Peyer's patch (tissue), 4 donors: Measurements from ENCODE around the gene KIF25. TPM values are rescaled to one million over a fixed set of nuclear protein-coding genes. Genes with fewer than 3 reads are reported as not detected.

Experiments
- DNase-seq, 3 donors: peaks; one replicate each; pipeline ENCODE4 v3.0.0-alpha.2; 2017 to 2019
- H3K27ac ChIP-seq, 4 donors: fragments of 200-600 bp; sonication (generic); one replicate each; pipeline ENCODE4 v1.5.1; 2016 to 2019
- H3K27me3 ChIP-seq, 2 donors: fragments of 200-600 bp; sonication (generic); one replicate each; pipeline ENCODE4 v1.5.1; 2019
- H3K36me3 ChIP-seq, 3 donors: fragments of 200-600 bp; sonication (generic); one replicate each; pipeline ENCODE4 v1.5.1; 2016 to 2019
- H3K4me1 ChIP-seq, 4 donors: fragments of 200-600 bp; sonication (generic); one replicate each; pipeline ENCODE4 v1.5.1; 2016 to 2019
- H3K4me3 ChIP-seq, 4 donors: fragments of 200-600 bp; sonication (generic); 1 replicate in 3 of 4; 2 replicates in 1 of 4; pipeline ENCODE4 v1.5.1; 2016 to 2019; ENCODE audit warnings: mild to moderate bottlenecking in 1 of 4
- H3K9me3 ChIP-seq, 4 donors: fragments of 200-600 bp; sonication (generic); one replicate each; pipeline ENCODE4 v1.5.1; 2016 to 2019; ENCODE audit warnings: mild to moderate bottlenecking in 1 of 4
- POLR2A ChIP-seq, 2 donors: fragments of 450-650 bp; IDR thresholded peaks; one replicate each; pipeline ENCODE4 v1.5.1; 2017; ENCODE audit warnings: antibody characterized with exemption in 2 of 2, mild to moderate bottlenecking in 2 of 2, moderate library complexity in 2 of 2
- total RNA-seq, 4 donors: library from RNA; depleted of rRNA; stranded (reverse); fragments of >200 nt; gene quantifications; one replicate each; pipeline ENCODE4 v1.1.0, GENCODE V29; 2016
- TF ChIP-seq, protein P1 (sequence below), 6 experiments: fragments of 450-650 bp in 4 of 6; fragments of 200-600 bp in 2 of 6; sonication (generic) in 1 of 6; IDR thresholded peaks; one replicate each; pipeline ENCODE4 v1.5.1; 2017 to 2019; ENCODE audit warnings: antibody characterized with exemption in 6 of 6, mild to moderate bottlenecking in 3 of 6, moderate library complexity in 1 of 6

Gene KIF25
- total RNA-seq, 4 donors from 2014 or later: not detected

DNA sequence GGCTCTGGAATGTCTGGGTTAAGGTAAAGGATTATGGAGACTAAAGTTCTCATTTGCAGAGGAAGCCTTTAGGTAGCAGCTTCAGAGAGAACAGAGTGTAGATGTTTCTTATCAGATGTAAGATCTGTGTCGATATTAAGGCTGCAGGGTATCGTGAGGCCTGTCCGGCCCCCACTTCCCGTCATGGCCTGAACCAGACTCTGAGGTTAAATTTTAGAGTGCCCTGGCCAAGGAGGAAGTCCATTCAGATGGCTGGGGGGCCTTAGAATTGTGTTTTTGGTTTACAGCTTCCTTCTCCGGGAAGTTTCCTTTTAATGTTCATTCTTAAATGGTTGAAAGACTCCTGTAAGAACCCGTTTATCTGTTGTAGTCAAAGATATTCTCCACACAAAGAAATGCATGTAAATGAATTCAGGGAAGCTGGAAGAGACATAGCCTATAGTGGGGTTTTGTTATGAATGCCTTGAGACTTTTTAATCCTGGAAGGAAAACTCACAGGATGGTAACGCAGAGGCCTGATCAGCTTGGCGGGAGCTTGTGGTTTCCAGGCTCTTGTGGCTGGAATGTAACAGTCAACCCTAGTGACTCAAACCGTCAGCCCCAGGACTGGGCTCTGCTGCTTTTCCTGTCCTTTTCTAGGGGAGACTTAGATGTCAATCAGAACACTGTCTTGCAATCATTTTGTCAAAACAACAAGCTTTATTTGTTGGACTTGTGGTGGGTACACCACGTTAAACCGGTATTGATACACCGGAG is 34.7 kb downstream of the KIF25 start:
- Histone ChIP-seq H3K36me3 (no peaks in the 10 kb centered on the region), H3K4me1 (no peaks in the 10 kb centered on the region), H3K9me3 (no peaks in the 10 kb centered on the region), H3K4me3 (no peak overlapping the region), H3K27ac (peak overlapping the region in 3 of 4 donors; percentile 12 to 54 (median 52)), H3K27me3 (no peaks in the 10 kb centered on the region)
- peak in 1 of 3 donors; percentile 44 for DNase-seq
- TF ChIP-seq, protein P1, sequence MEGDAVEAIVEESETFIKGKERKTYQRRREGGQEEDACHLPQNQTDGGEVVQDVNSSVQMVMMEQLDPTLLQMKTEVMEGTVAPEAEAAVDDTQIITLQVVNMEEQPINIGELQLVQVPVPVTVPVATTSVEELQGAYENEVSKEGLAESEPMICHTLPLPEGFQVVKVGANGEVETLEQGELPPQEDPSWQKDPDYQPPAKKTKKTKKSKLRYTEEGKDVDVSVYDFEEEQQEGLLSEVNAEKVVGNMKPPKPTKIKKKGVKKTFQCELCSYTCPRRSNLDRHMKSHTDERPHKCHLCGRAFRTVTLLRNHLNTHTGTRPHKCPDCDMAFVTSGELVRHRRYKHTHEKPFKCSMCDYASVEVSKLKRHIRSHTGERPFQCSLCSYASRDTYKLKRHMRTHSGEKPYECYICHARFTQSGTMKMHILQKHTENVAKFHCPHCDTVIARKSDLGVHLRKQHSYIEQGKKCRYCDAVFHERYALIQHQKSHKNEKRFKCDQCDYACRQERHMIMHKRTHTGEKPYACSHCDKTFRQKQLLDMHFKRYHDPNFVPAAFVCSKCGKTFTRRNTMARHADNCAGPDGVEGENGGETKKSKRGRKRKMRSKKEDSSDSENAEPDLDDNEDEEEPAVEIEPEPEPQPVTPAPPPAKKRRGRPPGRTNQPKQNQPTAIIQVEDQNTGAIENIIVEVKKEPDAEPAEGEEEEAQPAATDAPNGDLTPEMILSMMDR (IDR thresholded peaks at IDR 0.05): no peak
- TF ChIP-seq POLR2A (IDR thresholded peaks at IDR 0.05): no peak

DNA sequence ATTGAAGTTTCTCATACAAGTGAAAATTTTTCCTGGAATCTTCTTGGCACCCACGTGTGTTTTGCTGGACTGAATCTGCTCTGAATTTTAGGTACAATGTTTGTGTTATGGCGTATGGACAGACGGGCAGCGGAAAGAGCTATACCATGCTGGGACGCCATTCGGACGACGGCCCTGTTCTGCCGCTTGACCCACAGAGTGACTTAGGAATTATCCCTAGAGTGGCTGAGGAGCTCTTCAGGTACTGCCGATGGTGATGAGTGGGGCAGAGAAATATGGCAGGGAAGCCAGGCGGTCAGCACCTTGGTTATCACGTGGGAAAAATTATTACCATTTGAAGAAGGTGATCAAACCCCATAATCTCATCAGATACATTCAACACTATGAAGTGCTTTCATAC is 36.3 kb downstream of the KIF25 start:
- H3K4me3 ChIP-seq: no peak overlapping the region
- TF ChIP-seq, protein P1 (IDR thresholded peaks at IDR 0.05): no peak
- TF ChIP-seq POLR2A (IDR thresholded peaks at IDR 0.05): no peak
- DNase-seq: no peak
- no peaks in the 10 kb centered on the region for H3K27me3 ChIP-seq
- H3K27ac ChIP-seq: no peak overlapping the region
- no peaks in the 10 kb centered on the region for H3K36me3 ChIP-seq
- peaks cover 0 to 5% (median 0%) of the 10 kb centered on the region in 4 donors for H3K9me3 ChIP-seq
- H3K4me1 ChIP-seq: no peaks in the 10 kb centered on the region

DNA sequence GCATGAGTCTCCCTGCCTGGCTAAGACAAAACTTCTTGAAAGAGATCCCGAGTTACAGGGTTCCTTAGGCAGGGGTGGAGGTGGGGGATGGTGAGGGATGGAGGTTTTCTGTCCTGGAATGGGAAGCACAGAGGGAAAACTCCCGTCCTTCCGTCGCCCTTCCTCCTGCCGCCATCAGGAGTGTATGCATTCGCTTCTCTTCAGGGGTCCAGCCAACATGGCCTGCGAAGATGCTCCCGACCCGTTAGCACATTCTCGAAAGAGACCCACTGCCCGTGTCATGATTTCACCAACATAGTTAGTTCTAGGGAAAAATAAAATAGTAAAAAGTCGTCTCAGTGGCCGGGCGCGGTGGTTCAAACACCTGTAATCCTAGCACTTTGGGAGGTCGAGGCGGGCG is 37.1 kb downstream of the KIF25 start:
- Histone ChIP-seq H3K4me3 (no peak overlapping the region), H3K27me3 (no peaks in the 10 kb centered on the region), H3K27ac (peak overlapping the region in 2 of 4 donors; percentile 36 to 75), H3K36me3 (no peaks in the 10 kb centered on the region), H3K4me1 (no peaks in the 10 kb centered on the region), H3K9me3 (peaks cover 0 to 6% (median 2%) of the 10 kb centered on the region in 4 donors)
- DNase-seq: peak in 1 of 3 donors; percentile 31
- TF ChIP-seq POLR2A (IDR thresholded peaks at IDR 0.05): no peak
- TF ChIP-seq, protein P1 (IDR thresholded peaks at IDR 0.05): no peak

DNA sequence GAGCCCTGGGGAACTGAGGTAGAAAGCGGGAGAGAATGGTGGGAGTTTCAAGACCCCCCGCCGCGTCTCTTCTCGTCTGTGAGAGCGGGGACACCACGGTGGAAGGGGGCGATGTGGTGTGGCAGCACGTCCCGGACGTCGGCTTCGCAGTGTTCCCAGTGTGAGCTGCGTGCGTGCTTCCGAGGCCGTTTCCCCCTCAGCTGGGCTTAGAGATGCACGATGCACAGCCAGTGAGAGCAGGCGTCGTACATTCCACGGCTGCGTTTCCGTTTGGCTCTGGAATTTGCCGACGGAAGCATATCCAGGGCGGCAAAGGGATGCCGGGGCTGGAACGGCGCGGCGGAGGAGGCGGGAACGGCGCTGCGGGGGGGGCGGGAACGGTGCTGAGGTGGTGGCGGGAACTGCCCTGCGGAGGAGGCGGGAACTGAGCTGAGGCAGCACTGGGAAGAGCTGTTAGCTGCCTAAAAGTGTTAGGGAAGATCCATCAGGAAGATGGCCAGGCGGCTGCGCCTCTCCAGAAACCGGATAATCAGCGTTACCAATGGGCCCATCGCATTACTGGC is 37.7 kb downstream of the KIF25 start:
- H3K4me3 ChIP-seq: peak overlapping the region in 2 of 4 donors; percentile 37 to 39
- no peak for TF ChIP-seq POLR2A (IDR thresholded peaks at IDR 0.05)
- TF ChIP-seq, protein P1 (IDR thresholded peaks at IDR 0.05): no peak
- DNase-seq: peak in 1 of 3 donors; percentile 50
- H3K27ac ChIP-seq: peak overlapping the region in 3 of 4 donors; percentile 36 to 75 (median 51)
- H3K4me1 ChIP-seq: no peaks in the 10 kb centered on the region
- H3K27me3 ChIP-seq: no peaks in the 10 kb centered on the region
- H3K9me3 ChIP-seq: peaks cover 0 to 12% (median 5%) of the 10 kb centered on the region in 4 donors
- H3K36me3 ChIP-seq: no peaks in the 10 kb centered on the region

DNA sequence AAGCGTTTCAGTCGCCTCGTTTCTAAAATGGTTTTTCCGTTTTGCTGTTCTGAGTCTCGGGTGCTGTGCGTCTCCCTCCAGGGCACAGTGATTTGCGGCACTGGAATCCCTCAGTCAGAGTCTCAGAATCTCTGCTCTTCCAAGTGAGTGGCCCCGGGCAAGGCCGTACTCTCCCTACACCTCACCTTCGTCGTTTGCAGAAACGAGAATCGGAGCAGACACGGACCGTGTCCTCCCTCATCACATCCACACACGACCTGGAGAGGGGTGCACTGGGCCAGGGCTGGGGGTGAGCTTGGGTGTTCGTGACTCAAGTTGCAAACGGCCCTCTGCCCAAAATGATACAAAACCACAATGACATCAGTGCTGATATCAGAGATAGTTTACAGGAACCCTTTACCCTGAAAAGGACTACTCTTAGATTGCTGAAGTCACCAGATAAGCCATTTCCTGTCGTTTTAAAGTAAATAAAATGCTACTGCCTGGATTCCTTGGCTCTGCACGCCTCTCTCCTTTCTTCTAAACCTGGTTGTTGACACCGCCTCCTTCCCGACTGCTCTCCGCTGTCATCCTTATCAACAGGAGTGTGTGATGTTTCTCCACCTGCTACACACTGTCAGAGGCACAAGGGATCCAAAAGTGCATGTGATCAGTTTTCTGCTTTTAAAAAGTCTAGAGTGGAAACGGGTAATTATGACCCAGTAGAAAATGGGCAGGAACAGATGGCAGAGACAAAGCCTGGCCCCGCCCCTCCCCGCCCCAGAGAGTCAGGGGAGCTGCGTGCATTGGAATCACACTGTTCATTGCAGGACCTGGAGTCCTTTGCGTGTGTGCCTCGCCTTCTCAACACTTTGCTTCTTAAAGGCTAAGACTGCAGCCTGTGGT is 38.4 kb downstream of the KIF25 start:
- DNase-seq: peak in 1 of 3 donors; percentile 49
- Histone ChIP-seq H3K36me3 (no peaks in the 10 kb centered on the region), H3K4me1 (no peaks in the 10 kb centered on the region), H3K9me3 (peaks cover 0 to 20% (median 5%) of the 10 kb centered on the region in 4 donors), H3K27ac (peak overlapping the region in 3 of 4 donors; percentile 36 to 75 (median 51)), H3K4me3 (peak overlapping the region in 2 of 4 donors; percentile 37 to 39), H3K27me3 (no peaks in the 10 kb centered on the region)
- TF ChIP-seq, protein P1 (IDR thresholded peaks at IDR 0.05): no peak
- no peak for TF ChIP-seq POLR2A (IDR thresholded peaks at IDR 0.05)
